Measurements from ENCODE around the gene FXYD6. TPM values are rescaled to one million over a fixed set of nuclear protein-coding genes. Genes with fewer than 3 reads are reported as not detected.

Gene FXYD6
- total RNA-seq, 1 donor from 2014 or later = 57.1 TPM

GRCh38 chr11:117914991-117915618, 38.6 kb upstream of the FXYD6 start:
- peaks cover 16% of the 10 kb centered on the region for H3K4me1 Mint-ChIP-seq (ENCODE audit: low read depth, unreplicated experiment)
- no peak overlapping the region for H3K4me3 Mint-ChIP-seq (ENCODE audit: unreplicated experiment)
- H3K36me3 Mint-ChIP-seq (ENCODE audit: unreplicated experiment) = no peaks in the 10 kb centered on the region
- no peak overlapping the region for H3K27ac Mint-ChIP-seq (ENCODE audit: unreplicated experiment)
- TF ChIP-seq, protein P1, sequence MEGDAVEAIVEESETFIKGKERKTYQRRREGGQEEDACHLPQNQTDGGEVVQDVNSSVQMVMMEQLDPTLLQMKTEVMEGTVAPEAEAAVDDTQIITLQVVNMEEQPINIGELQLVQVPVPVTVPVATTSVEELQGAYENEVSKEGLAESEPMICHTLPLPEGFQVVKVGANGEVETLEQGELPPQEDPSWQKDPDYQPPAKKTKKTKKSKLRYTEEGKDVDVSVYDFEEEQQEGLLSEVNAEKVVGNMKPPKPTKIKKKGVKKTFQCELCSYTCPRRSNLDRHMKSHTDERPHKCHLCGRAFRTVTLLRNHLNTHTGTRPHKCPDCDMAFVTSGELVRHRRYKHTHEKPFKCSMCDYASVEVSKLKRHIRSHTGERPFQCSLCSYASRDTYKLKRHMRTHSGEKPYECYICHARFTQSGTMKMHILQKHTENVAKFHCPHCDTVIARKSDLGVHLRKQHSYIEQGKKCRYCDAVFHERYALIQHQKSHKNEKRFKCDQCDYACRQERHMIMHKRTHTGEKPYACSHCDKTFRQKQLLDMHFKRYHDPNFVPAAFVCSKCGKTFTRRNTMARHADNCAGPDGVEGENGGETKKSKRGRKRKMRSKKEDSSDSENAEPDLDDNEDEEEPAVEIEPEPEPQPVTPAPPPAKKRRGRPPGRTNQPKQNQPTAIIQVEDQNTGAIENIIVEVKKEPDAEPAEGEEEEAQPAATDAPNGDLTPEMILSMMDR (IDR thresholded peaks at IDR 0.05; ENCODE audit: partially characterized antibody, unreplicated experiment) = no peak
- DNase-seq = no peak
- H3K27me3 Mint-ChIP-seq (ENCODE audit: unreplicated experiment) = peaks cover 6% of the 10 kb centered on the region
- H3K9me3 Mint-ChIP-seq (ENCODE audit: unreplicated experiment) = peaks cover 4% of the 10 kb centered on the region

DNA sequence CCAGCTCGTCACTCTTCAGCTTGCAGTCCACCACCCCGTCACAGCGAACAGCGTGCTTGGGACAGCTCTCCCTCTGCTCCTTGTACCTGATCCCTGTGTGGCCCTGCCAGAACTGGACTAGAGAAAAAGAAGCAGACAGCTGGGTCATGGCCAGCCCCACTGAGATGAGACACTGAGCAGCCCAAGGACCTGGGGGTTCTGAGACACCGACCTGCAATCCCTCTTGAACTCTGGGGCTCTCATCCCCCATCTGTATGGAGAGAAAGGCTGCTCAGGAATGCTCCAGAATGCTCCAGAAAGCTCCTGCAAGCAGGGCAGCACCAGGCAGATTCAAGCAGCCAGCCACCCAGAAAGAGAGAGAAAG, 37.9 kb upstream of the FXYD6 start:
- DNase-seq = no peak
- Mint-ChIP-seq H3K9me3 (ENCODE audit: unreplicated experiment) (peaks cover 4% of the 10 kb centered on the region), H3K27ac (ENCODE audit: unreplicated experiment) (no peak overlapping the region), H3K36me3 (ENCODE audit: unreplicated experiment) (no peaks in the 10 kb centered on the region), H3K4me1 (ENCODE audit: low read depth, unreplicated experiment) (peaks cover 16% of the 10 kb centered on the region), H3K27me3 (ENCODE audit: unreplicated experiment) (peaks cover 6% of the 10 kb centered on the region), H3K4me3 (ENCODE audit: unreplicated experiment) (no peak overlapping the region)
- TF ChIP-seq, protein P1 (IDR thresholded peaks at IDR 0.05; ENCODE audit: partially characterized antibody, unreplicated experiment) = no peak

DNA sequence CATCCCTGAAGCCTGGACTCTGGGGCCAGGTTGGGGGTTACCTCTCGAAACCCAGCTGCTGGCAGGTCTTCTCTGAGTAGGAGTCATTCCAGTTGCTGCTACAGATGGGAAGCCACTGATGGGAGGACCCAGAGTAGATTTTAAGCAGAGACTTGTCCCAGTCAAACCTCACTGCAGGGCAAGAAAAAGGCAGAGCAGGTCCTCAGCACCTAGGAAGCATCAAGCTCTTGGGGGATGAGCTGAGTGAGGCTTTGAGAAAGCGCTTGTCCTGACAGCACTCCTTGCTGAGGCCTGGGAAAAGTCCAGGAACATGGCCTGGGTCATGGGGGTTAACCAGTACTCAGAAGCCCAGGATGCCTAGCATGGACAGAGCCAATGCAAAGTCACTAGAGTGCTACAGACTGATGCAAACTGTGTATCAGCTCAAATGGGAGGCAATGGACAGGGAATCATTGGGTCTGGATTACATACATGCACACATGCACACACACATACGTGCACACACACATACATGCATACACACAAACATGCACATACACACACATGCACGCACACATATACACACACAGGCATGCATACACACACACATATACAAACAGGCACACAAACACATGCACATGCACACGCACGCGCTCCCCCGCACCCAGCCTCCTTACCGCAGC, 37.4 kb upstream of the FXYD6 start:
- no peak for DNase-seq
- H3K9me3 Mint-ChIP-seq (ENCODE audit: unreplicated experiment) = peaks cover 4% of the 10 kb centered on the region
- no peaks in the 10 kb centered on the region for H3K36me3 Mint-ChIP-seq (ENCODE audit: unreplicated experiment)
- no peak overlapping the region for H3K4me3 Mint-ChIP-seq (ENCODE audit: unreplicated experiment)
- H3K27ac Mint-ChIP-seq (ENCODE audit: unreplicated experiment) = peak overlapping the region; percentile 69
- TF ChIP-seq, protein P1 (IDR thresholded peaks at IDR 0.05; ENCODE audit: partially characterized antibody, unreplicated experiment) = no peak
- H3K4me1 Mint-ChIP-seq (ENCODE audit: low read depth, unreplicated experiment) = peaks cover 16% of the 10 kb centered on the region
- H3K27me3 Mint-ChIP-seq (ENCODE audit: unreplicated experiment) = peaks cover 6% of the 10 kb centered on the region

GRCh38 chr11:117912497-117912896, 36.0 kb upstream of the FXYD6 start:
- Mint-ChIP-seq H3K4me1 (ENCODE audit: low read depth, unreplicated experiment) (peaks cover 18% of the 10 kb centered on the region), H3K27me3 (ENCODE audit: unreplicated experiment) (peaks cover 6% of the 10 kb centered on the region), H3K4me3 (ENCODE audit: unreplicated experiment) (no peak overlapping the region), H3K36me3 (ENCODE audit: unreplicated experiment) (no peaks in the 10 kb centered on the region), H3K9me3 (ENCODE audit: unreplicated experiment) (peaks cover 4% of the 10 kb centered on the region), H3K27ac (ENCODE audit: unreplicated experiment) (peak overlapping the region; percentile 31)
- TF ChIP-seq, protein P1 (IDR thresholded peaks at IDR 0.05; ENCODE audit: partially characterized antibody, unreplicated experiment) = no peak
- DNase-seq = no peak

DNA sequence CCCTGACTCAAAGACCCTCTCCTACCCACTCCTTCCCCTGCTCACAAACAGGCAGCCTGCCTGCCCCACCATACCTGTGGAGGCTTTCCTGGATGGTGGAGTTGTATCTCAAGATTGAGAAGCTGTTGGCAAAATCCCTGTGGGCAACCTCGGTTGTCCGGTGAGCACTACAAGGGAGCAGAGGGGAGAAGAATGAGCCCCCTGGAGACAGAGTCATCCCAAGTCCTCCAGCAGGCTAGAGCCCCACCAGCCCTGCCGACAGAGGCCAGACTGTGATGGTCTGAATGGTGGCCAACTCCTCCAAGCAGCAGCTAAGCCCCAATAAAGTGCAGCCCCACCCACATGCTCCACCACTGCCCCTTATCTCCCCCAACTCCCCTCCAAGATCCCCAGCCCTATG, 35.2 kb upstream of the FXYD6 start:
- peaks cover 4% of the 10 kb centered on the region for H3K9me3 Mint-ChIP-seq (ENCODE audit: unreplicated experiment)
- peaks cover 6% of the 10 kb centered on the region for H3K27me3 Mint-ChIP-seq (ENCODE audit: unreplicated experiment)
- H3K27ac Mint-ChIP-seq (ENCODE audit: unreplicated experiment) = no peak overlapping the region

More for the DNA sequence above, 35.2 kb upstream of the FXYD6 start:
- TF ChIP-seq, protein P1 (IDR thresholded peaks at IDR 0.05; ENCODE audit: partially characterized antibody, unreplicated experiment) = no peak
- DNase-seq = no peak
- Mint-ChIP-seq H3K4me3 (ENCODE audit: unreplicated experiment) (no peak overlapping the region), H3K36me3 (ENCODE audit: unreplicated experiment) (no peaks in the 10 kb centered on the region), H3K4me1 (ENCODE audit: low read depth, unreplicated experiment) (peaks cover 20% of the 10 kb centered on the region)

Data from glutamatergic neuron (in vitro differentiated cells).